Suppressor macrophage (primary cell): ENCODE results near the gene MITF.
"Not testable (repeated sequence)": the region's sequence is repeated elsewhere in the genome, so short reads cannot be mapped to it uniquely, and the experiment has no call there.

Experiments
- DNase-seq, 4 experiments: peaks; one replicate each; pipeline ENCODE4 v3.0.0-alpha.2; 2020 to 2022

The MITF gene

DNA sequence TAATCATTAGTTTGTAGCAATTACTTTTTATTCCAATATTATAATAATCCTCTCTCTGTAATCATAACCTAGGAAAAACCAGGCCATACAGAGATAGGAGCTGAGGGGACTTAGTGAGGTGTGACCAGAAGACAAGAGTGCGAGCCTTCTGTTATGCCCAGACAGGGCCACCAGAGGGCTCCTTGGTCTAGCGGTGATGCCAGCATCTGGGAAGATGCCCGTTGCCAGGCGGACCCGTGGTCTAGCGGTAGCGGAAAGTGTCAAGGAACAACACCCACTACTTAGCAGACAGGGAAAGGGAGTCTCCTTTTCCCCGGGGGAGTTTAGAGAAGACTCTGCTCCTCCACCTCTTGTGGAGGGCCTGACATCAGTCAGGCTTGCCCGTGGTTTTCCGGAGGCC, 180.7 kb downstream of the MITF start:
- not testable (repeated sequence) for DNase-seq

DNA sequence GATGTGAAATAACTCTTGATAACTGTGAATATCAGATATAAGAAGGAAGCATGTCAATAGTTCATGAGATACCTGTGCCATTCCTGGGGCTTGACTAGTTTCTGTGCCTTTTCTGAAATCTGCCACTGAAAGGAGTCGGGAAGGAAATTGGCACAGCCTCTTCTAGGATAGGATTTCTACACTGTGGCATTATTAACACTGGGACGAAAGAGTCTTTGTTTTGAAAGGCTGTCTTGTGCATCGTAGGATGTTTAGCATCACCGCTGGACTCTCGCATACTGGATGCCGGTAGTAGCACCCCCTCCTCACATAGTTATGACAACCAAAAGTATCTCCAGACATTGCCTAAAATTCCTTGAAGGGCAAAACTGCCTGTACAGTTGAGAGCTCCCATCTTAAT, 182.4 kb downstream of the MITF start:
- DNase-seq, result no peak

DNA sequence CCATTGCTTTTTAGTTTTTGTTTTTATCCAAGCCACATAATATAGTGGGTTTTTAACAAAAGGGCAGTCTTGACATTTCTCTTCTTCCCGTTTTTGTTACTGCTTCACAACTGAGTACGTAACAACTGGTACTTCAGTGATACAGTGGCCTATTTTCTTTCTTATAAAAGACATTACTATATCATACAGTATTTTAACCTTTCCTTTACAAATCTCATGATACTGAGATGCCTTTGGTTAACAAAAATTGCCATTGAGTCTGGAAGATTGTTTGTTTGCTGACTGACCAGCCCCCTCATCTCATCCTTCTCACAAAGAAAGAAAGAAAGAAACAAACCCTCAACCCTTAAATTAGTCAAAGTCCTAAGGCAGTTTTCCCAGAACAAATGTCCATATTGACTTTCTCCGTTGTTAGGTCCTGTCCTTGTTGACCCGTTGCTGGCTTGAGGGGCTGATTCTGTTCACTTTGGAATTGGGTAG, 183.3 kb downstream of the MITF start:
- DNase-seq, result no peak

DNA sequence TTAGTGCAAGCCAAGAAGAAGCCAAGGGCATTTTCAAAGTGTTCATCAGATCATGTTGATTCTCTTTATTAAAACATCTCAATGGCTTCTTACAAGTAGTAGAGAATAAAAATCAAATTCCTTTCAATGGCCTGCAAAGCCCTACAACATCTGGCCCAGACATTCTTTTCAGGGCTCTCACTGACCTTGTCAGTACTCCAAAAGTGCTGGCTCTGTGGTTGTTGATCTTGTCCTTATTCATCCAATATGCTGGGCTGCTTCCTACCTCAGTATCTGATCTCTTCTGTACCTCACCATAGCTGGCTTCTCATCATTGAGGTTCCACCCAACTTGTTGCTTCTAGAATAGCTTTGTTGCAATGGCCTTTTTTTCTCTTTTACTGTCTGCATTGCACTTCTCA, 186.2 kb downstream of the MITF start:
- no peak for DNase-seq

DNA sequence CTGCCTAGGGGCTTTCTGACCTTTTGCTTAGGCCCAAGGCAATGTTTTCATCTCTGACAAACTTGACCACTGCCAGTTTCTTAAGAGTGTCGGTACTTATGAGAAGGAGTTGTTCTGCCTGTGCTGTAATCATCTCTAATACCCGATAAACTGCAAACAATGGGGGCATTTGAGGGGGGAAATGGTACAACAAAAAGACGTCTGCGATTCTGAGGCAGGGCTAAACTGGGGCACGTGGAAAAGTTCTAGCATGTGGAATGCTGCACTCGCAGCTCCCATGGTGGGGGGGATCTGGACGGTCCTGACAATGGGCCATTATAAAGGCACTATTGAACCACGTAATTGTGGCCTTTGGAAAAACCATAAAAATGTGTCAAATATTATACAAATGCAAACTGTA, 187.1 kb downstream of the MITF start:
- no peak for DNase-seq

DNA sequence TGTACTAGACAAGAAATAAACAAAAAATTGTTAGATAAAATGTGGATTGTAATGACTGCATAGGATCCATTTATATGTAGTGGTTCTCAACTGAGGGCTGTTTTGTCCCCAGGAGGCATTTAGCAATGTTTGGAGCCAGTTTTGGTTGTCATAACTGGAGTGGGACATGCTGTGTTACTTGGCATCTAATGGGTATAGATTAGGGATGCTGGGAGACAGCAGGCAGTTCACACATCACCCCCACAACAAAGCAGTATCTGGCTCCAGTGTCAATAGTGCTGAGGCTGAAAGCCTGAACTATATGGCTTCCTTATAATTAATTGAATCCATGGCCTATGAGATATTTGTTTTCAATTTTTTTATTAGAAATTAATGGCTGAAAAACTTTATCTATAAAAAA, 188.3 kb downstream of the MITF start:
- DNase-seq, result no peak

DNA sequence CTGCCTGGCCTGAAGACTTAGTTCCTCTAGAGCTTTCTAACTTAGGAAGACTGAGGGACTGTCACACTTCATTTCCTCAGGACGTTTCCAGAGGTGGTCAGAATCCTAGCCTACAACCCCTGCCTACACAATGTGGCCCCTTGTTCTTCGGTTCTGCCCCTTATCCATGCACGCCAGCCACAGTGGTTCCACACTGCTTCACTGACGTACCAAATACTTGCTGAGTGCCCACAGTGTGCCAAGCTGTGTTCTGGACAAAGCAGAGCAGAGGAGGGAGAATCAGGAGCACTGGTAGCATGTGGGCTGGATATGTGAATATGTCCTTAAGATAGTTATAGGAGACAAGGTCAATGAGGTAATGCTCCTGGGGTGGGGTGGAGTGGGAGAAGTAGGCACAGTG, 189.8 kb downstream of the MITF start:
- DNase-seq, result peak in 1 of 4 experiments; percentile 27

DNA sequence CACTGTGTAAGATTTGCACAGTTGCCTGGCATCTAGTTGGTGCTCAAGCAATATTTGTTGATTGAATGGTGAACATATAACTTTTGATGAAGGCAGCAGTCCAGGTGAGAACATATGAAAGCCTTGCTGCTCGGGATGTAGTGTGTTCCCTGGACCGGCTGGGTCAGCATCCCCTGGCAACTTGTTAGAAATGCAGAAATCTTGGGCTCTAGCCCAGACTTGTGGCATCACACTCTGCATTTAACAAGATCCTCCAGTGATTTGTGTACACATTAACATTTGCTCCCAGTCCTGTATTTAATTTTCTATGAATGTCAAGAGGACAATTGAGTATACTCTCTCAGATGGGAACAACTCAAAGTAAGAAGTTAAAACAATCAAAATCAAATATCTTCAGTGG, 191.3 kb downstream of the MITF start:
- no peak for DNase-seq

DNA sequence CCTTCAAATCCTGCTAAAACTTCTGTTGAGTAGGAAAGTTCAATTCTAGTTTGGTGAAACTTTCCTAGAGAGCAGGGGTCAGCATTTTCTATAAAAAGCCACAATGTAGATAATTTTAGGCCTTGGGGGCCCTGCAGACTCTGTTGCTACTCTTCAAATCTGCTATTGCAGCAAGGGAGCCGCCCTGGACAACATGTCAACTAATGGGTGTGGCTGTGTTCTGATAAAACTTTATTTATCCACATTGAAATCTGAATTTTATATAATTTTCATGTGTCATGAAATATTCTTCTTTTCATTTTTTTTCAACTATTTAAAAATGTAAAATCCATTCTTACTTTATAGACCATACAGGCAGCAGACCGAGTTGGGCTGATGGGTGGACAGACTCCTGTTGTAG, 192.8 kb downstream of the MITF start:
- no peak for DNase-seq

DNA sequence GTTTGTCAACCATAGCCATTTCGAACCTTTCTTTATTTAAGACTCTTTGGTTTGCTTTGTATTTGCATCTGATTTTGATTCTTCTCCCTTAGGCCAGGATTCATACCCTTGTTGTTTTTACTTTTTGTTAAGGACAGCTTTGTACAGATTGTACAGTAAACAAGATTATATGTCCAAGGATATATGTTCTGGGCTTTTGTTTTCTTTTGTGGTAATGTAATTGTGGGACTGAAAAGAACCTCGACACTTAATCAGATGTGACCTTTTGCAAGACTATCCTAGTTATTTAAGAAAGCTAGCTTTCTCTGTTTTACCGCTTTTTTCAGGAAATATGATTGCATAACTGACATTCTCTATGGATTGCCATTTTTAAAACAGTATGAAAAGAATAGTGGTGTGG, 193.2 kb downstream of the MITF start:
- peak in 1 of 4 experiments; percentile 28 for DNase-seq

DNA sequence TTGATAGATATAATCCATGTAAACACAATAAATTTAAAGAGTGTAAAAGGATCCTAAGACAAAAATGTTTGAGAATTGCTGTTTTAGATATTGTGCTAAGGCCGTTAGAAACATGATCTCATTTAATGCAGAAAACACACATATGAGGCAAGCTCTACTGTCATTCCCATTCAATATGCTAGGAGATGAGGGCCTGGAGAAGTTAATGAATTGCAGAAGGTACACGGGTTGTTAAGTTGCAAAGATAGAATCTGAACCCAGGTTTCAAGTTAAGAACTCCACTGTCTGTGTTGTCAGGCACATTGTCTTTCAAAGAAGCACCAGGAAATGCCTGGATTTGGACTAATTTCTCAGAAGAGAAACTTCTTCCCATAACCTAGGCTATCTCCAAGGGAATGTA, 195.1 kb downstream of the MITF start:
- DNase-seq, result no peak

DNA sequence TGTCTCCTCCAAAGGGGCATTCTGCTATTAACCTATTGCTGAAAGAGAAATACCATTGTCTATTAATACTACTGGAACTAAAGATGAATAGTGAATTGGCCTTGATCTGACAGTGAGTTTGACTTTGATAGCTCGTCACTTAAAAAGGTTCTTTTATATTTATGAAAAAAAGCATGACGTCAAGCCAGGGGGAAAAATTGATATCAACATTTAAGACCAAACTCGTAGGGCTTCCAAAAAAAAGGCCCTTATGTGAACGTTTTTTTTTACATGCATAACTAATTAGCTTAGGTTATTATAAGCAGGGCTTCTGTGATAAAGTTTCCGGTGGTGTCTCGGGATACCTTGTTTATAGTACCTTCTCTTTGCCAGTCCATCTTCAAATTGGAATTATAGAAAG, 197.0 kb downstream of the MITF start:
- DNase-seq, result no peak

DNA sequence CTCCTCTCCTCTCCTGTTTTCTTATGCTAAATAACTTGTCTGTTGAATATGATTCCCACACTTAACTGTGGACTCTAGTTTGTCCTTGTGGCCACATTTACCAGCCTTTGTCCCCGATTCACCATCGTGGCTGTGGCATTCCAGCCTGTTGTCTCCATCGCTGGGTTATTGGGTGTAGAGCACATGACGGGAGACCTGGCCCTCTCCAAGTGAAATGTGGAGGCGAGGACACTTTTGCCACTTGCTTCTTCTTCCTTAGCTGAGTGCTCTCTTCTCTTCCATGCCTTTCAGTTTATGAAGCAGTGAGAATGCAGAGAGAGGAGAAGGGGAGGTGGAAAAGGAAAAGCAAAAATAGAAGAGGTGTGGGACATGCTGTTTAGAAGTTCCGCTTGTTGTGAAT, 198.8 kb downstream of the MITF start:
- no peak for DNase-seq

DNA sequence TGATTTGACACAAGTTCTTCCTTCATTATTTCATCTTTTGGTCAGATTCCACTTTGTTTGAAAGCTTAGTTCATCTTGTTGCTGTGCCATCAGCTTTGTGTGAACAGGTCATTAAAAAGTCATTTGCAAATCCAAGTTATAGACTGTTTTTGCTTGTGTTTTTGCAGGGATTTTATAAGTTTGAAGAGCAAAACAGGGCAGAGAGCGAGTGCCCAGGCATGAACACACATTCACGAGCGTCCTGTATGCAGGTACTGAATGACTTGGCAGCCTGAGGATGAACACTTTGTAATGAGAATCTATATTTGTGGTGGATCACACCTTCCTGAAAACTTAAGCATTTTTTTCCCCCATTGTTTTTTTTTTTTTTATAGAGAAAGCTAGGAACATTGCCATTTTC, 199.7 kb downstream of the MITF start:
- DNase-seq, result no peak

DNA sequence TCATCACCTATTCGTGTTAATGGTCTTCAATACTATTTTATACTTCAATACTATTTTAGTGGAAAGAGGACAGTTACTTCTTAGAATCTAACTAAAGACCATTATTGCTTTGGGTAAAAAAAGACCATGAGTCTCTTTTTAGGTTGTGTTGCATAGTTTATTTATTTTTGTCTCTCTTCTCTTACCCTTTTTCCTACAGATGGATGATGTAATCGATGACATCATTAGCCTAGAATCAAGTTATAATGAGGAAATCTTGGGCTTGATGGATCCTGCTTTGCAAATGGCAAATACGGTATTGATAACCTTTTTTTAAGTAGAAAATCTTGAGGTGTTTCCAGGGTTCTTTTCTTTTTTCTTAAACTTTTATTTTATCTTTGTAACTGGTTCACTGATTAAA, 201.8 kb downstream of the MITF start:
- peak in 2 of 4 experiments; percentile 29 to 36 for DNase-seq

DNA sequence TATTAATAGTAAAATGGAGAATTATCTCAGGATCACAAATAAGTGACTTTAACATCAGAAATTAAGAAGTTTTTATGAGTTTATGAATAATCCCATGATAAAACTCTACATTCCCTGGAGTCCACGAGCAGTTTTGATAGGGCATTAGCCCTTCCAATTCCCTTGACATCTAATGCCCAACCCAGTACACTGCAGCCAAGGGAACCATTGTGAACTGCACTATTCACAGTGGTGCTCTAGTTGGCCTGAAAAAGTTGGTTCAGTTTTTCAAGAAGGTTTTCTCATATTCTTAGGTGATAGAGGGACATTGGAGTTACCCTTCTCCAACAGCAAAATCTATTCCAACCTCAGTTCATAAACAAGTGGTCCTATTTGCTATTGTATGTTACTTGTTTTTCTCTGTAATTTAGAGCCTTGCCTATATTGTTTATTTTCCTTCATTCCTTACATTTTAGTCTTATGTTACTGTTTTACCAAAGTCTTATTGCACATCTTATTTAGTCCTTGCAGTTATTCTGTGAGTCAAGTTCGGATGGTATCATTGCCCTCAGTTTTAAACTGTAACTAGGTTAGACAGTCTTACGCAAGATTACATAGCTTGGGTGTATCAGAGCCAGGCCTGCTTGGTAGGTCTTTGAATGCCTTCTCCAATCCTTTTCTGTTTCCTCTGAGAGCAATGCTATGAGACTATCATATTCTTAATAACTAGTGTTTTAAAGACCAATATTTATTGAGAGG, 202.3 kb downstream of the MITF start:
- no peak for DNase-seq

DNA sequence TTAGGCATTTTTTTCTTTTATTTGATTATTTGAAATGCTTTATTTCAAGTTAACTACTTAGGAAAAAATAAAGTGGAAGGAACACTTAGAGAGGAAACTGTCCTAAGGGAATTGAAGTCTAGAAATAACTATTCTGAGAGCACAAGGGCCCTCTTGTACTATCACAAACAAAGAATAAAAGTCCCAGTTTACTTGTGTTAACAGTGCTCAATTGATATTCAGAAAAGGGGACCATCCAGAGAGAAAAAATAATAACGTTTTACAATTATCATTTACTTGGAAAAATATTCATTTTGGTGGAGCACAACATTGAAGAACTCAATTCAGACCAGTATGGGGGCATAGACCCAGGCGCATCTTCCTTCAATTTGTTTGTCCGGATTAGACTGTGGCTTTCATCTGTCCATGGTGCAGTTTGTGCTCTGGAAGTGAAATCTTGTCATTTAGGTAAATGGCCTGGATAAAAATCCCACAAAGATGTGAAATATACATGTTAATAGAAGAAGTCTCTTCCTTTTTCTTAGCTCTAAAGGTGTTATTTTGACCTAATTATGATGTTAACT, 205.7 kb downstream of the MITF start:
- no peak for DNase-seq

DNA sequence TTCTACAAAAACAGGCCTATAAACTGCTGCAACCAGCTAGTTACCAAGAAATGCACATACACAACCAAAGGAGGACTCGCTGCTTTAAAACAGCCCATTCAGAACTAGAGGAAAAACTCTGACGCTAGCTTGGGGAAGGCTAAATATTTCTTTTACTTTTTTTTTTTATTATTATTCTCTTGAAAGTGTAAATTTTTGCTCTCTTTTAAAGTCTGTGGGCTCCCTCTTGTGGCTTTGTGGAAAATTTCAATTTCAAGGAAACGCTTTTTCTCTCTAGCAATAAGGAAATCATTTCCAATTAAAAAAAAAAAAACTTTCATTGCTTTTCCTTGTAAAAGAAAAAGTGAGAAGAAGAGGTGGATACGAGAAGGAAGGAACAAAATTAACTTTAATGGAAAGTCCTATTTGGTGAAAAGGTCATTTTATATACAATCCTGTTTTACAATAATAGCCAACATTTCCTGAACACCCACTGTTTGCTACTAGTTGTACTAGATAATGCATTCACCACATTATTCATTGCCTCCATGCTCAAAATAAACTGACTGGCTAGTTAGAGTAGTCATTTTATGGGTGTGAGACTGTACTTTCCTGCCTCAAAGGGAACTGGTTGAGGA, 209.1 kb downstream of the MITF start:
- DNase-seq, result peak; percentile 25 to 69 (median 41)

DNA sequence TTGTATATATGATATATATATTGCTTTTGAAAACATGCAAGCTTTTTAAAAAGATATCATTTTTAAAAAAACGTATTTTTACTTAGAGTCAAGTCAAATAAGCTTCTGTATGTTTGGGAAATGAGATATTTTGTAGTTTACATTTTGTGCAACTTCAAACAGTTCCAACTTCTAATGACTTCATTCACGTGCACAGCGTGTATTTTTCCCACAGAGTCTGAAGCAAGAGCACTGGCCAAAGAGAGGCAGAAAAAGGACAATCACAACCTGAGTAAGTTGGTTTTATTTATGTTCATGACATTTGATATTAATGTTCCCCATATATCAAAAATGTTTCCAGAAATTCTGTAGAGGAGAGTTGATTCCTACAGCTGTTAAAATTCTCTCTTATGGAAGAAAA, 212.4 kb downstream of the MITF start:
- DNase-seq, result no peak

DNA sequence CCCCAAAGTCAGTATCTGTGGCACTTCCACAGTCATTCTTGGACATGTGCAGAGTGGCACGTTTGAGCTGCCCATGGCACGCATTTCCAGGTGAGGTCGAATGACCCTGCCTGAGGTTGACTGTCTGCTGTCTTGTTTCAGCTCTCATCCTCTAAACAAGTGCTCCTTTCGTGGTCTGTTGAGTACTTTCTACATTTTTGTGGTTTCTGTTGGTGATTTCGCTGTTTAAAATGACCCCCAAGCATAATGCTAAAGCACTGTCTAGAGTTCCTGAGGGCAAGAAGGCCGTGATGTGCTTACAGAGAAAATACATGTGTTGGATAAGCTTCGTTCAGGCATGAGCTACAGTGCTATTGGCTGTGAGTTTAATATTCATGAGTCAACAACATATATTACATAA, 220.3 kb downstream of the MITF start:
- DNase-seq, result no peak

DNA sequence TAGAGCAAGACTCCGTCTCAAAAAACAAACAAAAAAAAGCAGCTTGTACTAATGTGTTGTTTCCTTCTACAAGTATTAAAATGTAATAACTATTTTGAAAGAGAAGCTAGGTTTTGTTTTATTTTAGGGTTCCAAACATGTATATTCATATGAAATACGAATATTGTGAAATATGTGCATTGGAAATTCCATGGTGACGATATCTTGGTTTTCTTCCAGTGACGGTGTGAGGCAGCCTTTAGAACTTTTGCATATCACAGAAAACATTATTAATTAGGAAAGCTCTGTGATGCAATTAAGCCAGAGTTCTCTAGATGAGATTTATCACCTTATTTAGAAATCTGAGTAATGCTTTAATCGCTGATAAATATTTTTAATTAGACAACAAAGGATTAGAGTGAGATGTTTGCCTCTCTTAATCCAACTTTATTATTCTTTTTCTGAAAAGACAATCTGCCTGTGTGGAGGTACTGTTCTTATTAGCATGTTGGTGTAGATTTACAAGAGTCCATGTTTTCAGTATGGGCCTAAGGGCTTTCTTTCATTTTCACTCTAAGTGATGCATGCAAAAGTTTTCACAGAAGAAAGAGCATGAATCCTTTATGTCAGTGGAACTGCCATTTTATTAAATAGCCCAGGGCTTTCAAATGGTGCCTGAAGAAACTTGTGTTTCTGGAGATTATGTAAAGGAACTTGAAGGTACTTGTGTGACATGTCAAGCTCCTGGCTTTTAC, 222.6 kb downstream of the MITF start:
- no peak for DNase-seq

DNA sequence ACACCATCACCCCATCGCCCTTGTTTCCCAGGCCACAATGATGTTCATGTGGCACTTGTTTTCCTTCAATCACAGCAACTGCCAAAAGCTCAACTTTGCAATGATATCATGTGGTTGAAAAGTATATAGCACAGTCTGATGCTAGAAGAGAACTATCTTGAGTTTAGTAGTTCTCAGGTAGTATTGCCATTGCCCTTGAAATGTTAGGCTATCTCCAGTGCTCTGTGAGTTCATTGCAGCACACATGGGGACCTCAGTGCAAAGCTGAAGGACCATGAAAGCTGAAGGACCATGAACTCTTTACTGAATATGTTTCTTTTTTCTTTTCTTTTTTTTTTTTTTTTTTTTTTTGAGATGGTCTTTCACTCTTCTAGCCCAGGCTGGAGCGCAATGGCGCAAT, 224.4 kb downstream of the MITF start:
- DNase-seq, result no peak

DNA sequence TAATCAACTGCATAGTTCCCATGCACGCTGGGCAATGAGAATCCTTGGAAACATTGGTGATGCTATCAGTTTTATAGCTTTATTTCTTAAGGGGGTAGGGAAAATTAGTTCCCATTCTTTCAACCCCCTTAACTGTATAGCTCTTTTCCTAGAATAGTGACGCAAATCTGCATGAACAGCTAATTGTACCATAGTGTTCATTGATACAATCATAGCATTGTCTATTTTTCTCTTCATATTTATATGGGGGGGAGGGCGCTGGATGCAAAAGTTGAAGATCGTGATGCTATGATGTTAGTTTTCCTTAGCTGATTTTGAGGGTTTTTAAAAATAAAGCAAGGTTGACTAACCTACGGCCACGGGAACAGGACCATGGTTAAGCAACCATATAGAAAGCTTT, 227.9 kb downstream of the MITF start:
- no peak for DNase-seq

DNA sequence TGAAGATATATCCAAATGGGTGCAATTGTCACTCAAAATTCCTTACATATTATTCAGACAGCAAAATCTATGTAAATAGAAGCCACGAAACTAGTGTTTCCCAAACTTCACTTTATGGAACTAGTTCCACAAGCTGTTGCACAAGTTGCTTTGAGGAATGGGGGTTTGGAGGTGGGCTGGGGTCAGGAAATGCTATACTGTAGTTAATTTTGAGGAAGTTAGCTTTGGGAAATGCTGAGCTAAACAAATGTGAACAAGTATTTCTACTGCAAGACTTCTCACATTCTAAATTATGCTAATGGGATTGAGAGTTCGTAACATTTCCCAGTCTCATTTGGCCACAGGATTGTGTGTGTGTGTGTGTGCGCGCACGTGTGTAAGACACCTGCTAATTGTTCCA, 231.6 kb downstream of the MITF start:
- DNase-seq, result peak; percentile 65 to 89 (median 82)
